AG08395 (cell line): ENCODE measurements around the gene EVA1C.
A peak's percentile ranks its signal among the peaks of the same experiment; 100 is the strongest.
"Not testable (repeated sequence)": the region's sequence is repeated elsewhere in the genome, so short reads cannot be mapped to it uniquely, and the experiment has no call there.

Experiments used
- DNase-seq: peaks from one replicate; pipeline ENCODE4 v3.0.0; 2012; ENCODE audit warnings: mixed read lengths, low spot score

EVA1C gene

GRCh38 chr21:32499249-32500055, 86.9 kb downstream of the EVA1C start:
- DNase-seq: peak; percentile 56

DNA sequence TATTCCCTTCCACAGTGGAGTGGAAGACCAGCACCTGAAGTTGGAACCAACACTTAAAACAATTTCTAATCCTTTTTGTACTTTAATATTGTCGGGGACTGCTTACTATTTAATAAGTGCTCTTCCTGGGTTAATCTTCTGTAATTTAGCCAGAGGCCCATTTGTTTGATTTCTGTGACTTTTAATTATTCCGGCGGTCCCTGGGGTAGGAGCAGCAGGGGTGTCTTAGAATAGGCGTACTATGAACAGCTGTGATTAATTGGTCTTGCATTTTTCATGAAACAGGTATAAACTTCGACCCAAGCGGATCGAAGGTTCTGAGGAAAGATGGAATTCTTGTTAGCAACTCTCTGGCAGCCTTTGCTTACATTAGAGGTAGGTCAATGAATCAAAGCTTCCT, 91.1 kb downstream of the EVA1C start:
- DNase-seq: not testable (repeated sequence)

- not testable (repeated sequence) for DNase-seq
Measured at GRCh38 chr21:32505767-32506166, 93.3 kb downstream of the EVA1C start.

DNA sequence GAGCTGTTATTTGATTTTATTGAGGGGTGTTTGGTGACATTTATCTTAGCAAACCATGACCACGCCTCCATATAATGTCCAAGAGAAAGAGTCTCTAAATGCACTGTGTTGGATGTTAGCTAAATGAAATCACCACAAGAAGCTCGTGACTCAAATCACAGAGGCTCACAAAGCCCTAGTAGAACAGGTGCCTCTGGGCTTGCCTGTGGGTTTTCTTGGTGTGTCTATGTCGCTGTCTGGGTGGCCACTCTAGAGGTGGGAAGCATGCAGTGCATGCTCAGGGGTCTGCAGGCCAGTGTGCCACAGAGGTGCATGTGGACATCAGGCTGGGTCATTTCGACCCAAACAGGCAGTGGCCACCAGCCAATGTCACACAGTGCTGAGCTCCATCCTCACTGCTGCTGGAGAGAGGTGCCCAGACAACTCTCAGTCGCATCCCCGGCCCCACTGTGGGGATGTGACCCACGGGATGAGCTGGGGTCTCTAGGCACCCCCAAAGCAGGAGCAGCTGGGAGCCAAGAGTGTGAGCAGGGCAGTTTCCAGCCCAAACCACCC, 94.0 kb downstream of the EVA1C start:
- not testable (repeated sequence) for DNase-seq

DNA sequence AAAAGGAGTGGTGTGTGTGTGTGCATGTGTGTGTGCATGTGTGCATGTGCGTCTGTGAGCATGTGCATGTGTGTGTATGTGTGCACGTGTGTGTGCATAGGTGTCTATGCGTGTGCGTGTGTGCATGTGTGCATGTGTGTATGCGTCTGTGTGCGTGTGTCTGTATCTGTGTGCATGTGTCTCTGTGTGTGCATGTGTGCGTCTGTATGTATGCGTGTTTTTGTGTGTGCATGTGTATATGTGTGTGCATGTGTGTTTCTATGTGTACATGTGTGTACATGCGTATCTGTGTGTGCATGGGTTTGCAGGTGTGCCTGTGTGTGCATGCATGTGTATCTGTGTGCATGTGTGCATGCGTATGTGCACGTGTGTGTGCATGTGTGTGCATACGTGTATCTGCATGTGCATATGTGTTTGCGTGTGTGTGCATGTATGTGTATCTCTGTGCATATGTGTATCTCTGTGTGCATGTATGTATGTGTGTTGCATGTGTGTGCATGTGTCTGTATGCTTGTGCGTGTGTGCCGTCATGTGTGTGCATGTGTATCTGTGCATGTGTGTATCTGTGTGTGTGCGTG, 94.9 kb downstream of the EVA1C start:
- no peak for DNase-seq

DNA sequence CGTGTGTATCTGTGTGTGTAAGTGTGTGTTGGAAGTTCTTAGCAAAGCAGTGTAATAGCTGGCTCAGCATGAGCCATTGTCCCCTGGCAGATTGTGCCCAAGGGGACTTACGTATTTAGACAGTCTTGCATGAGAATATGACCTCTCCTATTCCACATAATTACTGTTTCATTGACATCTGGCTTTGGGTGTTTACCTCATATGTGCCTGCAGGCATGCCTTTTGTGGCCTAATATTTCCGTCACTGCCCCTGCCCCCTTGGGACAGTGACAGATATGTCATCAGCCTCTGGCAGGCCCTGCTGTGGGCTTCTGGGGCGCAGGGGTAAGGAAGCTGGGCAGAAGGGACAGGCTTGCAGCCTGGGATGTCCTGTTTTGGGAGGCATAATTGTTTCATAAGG, 95.5 kb downstream of the EVA1C start:
- DNase-seq: not testable (repeated sequence)

DNA sequence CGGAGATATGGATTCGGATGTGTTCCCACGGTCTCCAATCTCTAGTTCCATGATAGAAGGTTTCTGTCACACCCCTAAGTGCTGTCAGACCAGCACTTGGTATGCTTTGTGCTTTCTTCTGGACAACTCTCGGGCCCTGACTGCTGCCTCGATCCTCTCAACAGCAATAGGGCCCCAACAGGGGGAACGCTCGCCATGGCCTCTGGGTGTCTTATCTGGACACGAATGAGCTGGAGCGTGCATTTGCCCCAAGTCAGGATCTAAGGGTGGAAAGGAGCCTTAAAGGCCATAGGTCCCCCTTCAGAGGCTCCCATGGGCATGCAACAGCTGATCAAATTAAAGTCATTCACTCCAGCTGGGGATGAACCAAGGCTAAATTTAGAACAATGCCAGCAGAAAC, 96.1 kb downstream of the EVA1C start:
- no peak for DNase-seq

DNA sequence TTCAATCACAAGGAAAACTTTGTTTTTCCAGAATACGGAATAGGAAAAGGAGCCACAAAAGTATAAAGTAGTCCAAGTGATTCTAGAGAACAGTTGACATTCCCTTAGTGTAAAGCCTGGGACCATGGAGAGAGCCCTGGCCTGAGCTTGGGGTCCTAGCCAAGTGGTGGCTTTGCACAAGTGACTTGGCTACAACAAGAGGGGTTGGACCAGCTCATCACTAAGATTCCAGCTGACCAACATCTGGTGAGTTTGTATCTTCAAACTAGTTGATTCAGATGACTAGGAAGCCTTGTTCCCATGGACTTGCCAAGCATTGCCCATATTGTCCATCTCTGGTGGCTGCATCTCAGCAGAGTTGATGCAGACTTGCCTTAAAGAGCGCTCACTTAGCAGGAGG, 96.5 kb downstream of the EVA1C start:
- not testable (repeated sequence) for DNase-seq

- DNase-seq: no peak
Measured at GRCh38 chr21:32514275-32515055, 102.0 kb downstream of the EVA1C start.

- DNase-seq: no peak
Measured at GRCh38 chr21:32515874-32516273, 103.4 kb downstream of the EVA1C start.

DNA sequence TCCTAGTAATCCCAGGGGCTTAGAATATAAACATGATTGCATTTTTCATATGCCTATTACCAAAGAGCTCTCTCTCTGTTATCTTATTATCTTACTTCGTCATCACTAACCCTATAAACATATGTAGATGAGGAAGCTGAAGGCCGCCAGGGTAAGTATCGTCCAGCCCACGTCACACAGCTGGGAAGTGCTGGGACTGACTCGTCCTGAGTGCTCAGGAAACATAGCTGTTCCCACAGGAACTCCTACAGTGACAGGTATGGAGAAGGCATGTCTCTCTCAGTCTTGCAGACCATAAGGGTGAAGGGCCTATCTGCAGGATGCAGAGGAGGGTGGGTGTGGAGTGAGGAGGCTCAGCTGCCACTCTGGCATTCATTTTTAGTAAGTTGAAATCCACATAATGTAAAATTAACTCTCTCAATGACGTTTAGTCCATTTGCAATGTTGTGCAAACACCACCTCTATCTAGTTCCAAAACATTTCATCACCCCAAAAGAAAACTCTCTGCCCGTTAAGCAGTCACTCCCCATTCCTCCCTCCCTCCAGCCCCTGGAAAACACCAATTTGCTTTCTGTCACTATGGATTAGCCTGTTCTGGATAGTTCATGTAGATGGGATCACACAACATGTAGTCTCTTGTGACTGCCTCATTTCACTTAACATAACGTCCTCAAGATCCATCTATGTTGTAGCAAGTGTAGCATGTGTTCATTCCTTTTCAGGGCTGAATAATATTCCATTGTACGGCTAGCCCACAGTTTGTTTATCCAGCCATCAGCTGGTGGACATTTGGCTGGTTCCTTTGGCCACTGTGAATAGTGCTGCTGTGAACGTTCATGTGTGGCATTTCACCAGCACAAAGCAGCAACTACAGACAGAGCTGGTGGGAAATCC, 104.5 kb downstream of the EVA1C start:
- no peak for DNase-seq

DNA sequence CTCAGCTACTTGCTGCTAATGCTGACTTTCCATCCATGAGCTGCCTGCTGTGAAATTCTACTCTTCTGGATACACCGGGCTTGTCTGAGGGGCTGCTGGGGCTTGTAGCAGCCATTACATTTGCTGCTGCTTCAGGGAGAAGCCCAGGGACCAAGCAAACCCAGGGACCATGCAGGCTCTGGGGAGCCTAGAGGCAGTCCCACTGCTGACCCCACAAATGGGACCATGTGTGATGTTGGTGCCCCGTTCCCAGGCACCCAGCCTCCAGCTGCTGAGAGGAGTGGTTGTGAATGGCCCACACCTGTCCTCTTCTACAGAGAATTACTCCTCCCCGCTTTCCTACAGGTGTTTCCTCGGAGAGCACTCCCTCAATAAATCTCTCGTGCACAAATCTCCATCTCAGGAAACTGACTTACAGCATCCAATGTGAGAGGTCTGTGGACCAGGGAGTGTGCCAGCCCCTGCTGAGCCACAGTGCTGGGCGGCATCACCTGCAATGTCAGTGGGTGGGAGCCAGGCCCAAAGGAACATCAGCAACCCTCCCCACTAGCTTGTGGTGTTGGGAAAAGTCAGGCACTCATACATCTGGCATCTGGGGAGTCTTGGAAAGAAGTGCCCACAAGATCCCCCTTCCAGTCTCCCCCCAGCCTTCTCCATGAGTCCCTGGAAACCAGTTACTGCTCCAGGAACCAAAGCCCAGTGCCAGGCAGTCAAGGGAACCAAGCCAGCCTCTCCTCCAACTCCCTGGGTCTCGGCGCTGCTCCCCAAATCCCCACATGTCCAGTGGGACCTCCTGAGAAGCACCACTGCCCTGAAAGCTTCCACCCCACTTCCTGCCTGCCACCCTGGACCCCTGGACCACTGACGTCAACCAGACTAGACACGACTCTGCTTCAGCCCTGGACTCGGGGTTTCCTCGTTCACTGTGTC, 107.7 kb downstream of the EVA1C start:
- DNase-seq: no peak

GRCh38 chr21:32520875-32521735, 108.6 kb downstream of the EVA1C start:
- DNase-seq: peak; percentile 84

DNA sequence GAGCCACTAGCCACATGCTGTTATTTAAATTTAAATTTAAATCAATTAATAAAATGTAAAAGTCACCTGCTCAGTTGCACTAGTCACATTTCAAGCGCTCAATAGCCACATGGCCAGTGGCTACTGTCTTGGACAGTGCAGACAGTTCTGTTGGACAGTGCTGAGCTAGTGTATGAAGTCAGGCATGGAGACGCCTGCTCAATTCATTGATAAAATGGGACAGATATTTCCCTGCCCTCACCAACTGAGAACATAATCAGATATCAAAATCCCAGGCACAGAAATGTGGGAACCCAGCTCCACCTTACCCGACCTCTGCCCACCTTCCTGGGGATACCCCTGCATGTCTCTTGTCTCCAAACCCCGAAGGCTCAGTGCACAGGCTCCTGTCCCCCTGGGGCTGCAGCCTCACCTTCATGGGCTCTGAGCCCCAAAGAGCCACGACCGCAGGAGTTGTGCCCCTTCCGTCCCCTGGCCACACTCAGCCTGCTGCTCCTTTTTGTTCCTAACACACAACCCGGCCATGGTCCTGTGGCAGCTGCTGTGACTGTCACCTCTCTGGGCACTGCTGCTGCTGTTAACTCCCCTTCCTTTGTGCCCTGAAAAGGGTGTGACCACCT, 109.3 kb downstream of the EVA1C start:
- DNase-seq: no peak

DNA sequence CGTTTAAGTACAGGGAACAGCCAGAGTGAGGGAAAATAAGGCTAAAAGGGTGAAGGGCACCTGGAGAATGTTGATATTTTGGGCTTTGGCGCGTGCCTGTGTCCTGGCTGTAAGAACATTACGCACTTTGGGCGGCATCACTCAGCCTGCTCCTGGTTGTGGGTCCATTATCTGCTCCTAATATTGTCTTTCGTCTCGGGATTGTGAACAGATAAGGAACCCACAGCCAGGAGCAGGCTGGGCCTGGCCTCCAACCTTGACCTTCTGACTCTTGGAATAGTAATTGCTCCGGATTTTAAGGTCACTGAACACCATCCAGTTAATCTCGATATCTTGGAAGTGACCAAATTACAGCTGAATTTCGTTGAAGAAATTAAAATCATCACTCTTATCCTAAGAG, 111.0 kb downstream of the EVA1C start:
- DNase-seq: no peak

DNA sequence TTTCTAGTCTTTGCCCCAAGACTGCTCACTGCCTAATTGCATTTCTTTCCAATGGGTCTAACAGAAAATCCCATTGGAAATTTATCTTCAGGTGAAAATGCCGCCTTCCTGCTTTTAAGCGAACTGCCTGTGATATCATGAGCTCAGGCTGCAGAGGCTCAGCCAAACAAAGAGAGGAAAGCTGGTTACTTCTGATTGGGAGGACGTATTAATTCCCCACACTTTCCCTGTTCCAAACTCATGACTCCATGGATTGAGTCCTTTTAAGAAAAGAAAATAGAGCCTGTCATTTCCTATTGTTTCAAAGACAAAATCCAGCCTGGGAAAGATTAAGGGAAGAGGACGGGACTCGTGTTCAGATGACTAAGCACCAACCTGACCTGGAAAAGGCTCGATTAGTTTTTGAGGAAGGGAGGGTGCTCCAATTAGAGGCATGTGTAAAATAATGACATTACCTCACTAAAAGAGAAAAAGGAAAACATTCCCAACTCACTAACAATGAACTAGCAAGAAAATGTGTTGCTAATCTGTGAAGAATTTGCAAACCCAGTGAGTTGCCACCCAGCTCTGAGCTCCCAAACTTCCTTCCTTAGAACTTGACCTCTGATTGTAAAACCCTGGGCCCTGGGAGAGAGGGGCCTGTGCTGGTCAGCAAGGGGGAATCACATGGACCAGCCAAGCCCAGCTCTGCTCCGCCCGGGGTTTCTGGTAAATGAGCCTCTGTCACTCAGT, 111.6 kb downstream of the EVA1C start:
- DNase-seq: peak; percentile 60

DNA sequence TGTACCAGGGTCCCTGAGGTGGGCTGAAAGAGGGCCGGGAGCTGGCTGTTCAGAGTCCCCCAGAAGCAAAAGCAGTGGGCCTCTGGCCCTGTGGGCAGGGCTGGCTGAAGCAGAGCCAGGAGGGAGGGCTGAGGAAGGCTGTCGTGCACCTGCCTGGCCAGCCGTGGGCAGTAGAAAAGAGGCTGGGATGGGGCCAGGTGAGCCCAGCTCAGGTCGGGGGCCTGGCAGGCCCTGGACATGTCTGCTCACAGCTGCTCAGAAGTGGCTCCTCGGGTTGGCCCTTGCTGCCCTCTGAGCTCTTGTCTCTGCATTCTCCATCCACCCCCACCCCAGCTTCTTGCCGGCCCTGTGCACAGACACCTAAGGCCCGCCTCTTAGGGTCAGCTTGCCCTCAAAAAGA, 112.8 kb downstream of the EVA1C start:
- DNase-seq: no peak

DNA sequence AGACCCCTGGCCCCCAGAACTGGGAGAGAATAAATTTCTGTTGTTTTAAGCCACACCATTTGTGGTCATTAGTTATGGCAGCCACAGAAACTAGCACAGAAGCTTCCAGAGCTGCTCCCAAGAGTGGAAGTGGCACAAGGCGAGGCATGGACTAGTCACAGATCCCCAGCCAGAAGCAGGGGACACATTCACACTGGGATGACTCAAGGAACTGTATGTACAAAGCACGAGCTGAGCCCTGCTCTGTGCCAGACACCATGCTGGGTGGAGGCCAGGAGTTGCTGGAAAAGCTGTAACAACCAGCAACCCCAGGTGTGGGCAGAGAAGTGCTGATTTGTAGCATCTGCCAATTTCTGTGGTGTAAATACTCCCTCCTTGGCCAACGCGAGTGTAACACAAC, 117.2 kb downstream of the EVA1C start:
- DNase-seq: no peak
